ENCODE measurements around the gene FDX2.

Gene FDX2

DNA sequence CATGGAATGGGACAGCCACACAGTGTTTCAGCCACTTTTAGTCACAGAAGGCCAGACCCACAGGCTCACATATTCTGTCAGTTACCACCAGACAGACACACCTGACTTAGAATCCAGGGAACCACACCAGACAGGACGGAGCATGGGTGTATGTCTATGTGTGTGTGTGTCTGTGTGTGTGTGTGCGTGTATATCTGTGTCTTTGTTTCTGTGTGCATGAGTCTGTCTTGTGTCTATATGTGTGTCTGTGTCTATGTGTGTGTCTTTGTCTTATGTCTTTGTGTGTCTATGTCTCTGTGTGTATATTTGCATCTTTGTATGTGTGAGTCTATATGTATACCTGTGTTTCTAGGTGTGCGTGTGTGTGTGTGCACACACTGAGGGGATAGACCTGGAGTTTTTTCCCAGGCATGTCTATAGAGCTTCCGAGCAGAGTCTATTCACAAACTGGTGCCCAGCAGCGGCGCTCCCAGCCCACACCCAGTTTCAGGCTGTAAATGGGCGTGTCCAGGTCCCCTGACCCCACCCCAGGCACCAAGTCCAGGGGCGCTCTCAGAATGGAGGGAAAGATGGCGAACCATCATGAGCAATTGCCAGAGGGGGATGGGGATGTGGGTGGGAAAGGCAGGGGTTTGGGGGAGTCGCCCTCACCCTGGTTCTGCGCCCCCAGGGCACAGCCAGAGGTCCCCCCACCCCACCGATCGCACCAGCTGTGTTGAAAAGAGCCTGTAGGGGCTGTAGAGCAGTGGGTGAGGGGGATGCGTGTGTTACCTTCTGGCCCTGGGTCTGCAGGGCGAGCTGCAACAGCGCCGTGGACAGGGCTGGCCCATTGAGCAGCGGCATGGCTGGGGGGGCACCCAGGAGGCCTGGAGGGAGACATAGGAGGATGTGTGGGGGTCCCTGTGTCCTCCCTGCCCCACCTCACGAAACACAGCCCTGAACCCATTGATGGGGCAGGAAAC lies 6.3 kb upstream of the FDX2 start:
- no peak overlapping the region for H3K27ac ChIP-seq
- H3K4me3 ChIP-seq (ENCODE audit: low read depth in 1 of 2, low read length in 1 of 2): no peak overlapping the region
- no peaks in the 10 kb centered on the region for H3K4me1 ChIP-seq (ENCODE audit: control insufficient read depth in 1 of 2, insufficient read depth in 1 of 2, low read depth in 1 of 2, low read length in 1 of 2)
- no peaks in the 10 kb centered on the region for H3K9me3 ChIP-seq
- H3K36me3 ChIP-seq: peaks cover 99% of the 10 kb centered on the region
- no peaks in the 10 kb centered on the region for H3K27me3 ChIP-seq
- TF ChIP-seq, protein P1, sequence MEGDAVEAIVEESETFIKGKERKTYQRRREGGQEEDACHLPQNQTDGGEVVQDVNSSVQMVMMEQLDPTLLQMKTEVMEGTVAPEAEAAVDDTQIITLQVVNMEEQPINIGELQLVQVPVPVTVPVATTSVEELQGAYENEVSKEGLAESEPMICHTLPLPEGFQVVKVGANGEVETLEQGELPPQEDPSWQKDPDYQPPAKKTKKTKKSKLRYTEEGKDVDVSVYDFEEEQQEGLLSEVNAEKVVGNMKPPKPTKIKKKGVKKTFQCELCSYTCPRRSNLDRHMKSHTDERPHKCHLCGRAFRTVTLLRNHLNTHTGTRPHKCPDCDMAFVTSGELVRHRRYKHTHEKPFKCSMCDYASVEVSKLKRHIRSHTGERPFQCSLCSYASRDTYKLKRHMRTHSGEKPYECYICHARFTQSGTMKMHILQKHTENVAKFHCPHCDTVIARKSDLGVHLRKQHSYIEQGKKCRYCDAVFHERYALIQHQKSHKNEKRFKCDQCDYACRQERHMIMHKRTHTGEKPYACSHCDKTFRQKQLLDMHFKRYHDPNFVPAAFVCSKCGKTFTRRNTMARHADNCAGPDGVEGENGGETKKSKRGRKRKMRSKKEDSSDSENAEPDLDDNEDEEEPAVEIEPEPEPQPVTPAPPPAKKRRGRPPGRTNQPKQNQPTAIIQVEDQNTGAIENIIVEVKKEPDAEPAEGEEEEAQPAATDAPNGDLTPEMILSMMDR (IDR thresholded peaks at IDR 0.05): no peak

DNA sequence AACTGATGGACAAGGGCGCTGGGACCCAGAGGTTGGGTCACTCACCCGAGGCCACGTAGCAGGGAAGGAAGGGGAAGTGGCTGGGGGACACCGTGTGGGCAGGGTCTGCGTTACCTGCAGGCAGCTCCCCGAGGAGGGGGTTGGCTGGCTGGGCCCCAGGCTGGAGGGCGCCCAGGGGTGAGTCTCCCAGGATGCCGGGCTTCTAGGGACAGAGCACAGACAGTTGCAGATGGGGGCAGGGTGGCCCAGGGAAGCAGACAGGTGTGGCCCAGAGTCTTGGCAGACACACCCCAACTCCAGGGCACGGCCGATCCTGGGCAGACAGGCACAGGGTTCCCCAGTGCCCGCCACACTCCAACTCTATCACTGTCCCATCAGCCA lies 5.6 kb upstream of the FDX2 start:
- Histone ChIP-seq H3K4me1 (ENCODE audit: control insufficient read depth in 1 of 2, insufficient read depth in 1 of 2, low read depth in 1 of 2, low read length in 1 of 2) (no peaks in the 10 kb centered on the region), H3K4me3 (ENCODE audit: low read depth in 1 of 2, low read length in 1 of 2) (no peak overlapping the region), H3K9me3 (no peaks in the 10 kb centered on the region), H3K27ac (no peak overlapping the region), H3K27me3 (no peaks in the 10 kb centered on the region), H3K36me3 (peaks cover 99% of the 10 kb centered on the region)
- TF ChIP-seq, protein P1 (IDR thresholded peaks at IDR 0.05): no peak

DNA sequence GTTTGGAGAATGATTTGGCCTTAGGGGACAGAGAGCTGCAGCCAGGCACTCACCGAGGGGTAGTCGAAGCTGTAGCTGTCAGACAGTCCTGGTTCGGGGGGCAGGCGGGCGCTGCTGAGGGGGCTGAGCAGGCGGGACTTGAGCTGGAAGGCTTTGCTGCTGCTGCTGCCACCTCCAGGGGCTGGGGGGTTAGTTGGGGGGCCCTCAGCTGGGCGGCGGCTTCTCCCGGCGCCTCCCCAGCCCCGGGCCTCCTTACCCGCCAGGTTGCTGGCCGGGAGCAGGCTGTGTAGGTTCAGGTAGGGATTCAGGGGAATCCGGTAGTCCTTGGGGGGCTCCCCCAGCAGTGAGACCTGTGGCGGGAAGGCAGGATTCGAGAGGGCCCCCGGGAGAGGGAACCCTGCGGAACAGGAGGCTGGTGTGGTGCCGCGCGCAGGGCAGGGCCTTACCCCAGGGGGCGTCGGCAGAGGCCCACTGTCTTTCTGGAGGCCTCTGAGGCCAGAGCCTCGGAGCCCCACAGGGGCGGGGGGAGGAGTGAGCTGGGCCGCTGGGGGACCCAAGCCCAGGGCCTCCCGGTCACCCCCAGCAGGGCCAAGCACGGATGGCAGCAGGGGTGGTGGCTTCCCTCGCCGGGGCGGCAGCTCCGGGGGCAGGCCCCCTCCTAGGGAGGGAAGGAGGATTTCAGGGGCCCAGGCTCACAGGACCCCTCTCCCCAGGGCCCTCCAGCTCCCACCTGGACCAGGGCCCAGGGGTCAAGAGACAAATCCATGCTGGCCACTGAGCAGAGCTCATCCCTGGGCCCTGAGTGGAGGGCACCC lies 5.0 kb upstream of the FDX2 start:
- Histone ChIP-seq H3K27me3 (no peaks in the 10 kb centered on the region), H3K9me3 (no peaks in the 10 kb centered on the region), H3K27ac (no peak overlapping the region), H3K36me3 (peaks cover 98% of the 10 kb centered on the region), H3K4me1 (ENCODE audit: control insufficient read depth in 1 of 2, insufficient read depth in 1 of 2, low read depth in 1 of 2, low read length in 1 of 2) (peaks cover 2 to 4% of the 10 kb centered on the region in 2 experiments), H3K4me3 (ENCODE audit: low read depth in 1 of 2, low read length in 1 of 2) (no peak overlapping the region)
- TF ChIP-seq, protein P1 (IDR thresholded peaks at IDR 0.05): no peak

DNA sequence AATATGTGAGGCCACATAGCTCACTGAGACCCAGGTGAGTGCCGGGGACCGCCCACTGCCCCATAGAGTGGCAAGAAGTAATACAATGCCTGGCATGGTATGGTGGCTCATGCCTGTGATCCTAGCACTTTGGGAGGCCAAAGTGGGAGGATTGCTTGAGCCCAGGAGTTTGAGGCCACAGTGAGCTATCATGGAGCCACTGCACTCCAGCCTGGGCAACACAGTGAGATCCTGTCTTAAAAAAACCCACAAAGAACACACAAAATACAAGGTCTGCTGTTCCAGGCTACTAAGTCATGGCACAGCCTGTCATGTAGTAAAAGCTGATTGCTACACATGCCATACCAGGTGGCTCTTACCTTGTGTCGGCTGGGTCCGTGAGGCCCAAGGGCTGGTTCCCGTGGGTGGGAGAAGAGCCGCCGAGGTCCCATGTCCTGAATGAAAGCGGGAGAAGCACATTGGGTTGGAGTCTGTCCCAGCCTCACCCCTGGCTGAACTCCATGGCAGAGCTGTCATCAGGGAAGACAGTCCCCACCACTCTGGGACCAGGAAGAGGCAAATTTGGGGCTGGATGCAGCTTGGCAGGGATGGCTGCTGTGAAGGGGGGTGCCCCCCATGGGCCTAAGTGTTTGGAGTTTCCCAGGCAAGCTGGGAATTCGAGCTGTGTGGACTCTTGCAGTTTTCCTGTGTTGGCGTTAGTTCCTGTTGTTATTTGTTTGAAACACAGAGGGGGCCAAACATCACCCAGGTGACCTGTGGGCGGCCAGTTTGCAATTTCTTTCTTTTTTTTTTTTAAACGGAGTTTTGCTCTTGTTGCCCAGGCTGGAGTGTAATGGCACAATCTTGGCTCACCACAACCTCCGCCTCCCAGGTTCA lies 3.2 kb upstream of the FDX2 start:
- peaks cover 8% of the 10 kb centered on the region for H3K27me3 ChIP-seq
- peaks cover 10 to 11% of the 10 kb centered on the region in 2 experiments for H3K4me1 ChIP-seq (ENCODE audit: control insufficient read depth in 1 of 2, insufficient read depth in 1 of 2, low read depth in 1 of 2, low read length in 1 of 2)
- no peak overlapping the region for H3K4me3 ChIP-seq (ENCODE audit: low read depth in 1 of 2, low read length in 1 of 2)
- no peak overlapping the region for H3K27ac ChIP-seq
- no peaks in the 10 kb centered on the region for H3K9me3 ChIP-seq
- H3K36me3 ChIP-seq: peaks cover 82% of the 10 kb centered on the region
- TF ChIP-seq, protein P1 (IDR thresholded peaks at IDR 0.05): no peak

DNA sequence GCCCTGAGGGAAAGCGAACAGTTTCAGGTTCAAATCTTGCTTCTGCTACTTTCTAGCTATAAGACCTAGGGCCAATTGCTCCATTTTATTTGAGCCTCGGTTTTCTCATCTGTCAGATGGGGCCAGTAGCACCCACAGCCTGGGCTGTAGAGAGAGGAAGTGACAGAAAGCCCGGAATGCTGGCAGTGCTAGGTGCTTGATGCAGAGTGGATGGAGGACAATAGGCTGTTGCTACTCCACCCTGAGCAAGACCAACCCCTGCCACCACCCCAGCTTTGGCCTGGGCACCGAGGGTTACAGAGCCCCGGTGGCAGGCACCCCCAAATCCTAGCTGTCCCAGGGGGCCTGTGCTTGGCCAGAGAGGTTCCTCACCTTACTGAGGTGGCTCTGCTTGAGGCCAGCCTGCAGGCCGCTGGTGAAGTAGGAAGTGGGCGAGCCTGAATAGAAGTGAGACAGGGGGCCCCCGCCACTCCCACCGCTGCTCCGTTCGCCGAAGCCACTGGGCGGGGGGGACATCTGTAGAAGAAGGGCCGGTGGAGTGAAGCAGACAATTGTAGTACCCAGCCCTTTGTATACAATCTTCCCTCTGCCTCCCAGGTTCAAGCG lies 2.1 kb upstream of the FDX2 start:
- Histone ChIP-seq H3K27me3 (peaks cover 8% of the 10 kb centered on the region), H3K4me1 (ENCODE audit: control insufficient read depth in 1 of 2, insufficient read depth in 1 of 2, low read depth in 1 of 2, low read length in 1 of 2) (peaks cover 10 to 11% of the 10 kb centered on the region in 2 experiments), H3K36me3 (peaks cover 71% of the 10 kb centered on the region), H3K9me3 (no peaks in the 10 kb centered on the region), H3K4me3 (ENCODE audit: low read depth in 1 of 2, low read length in 1 of 2) (no peak overlapping the region), H3K27ac (peak overlapping the region; percentile 52)
- TF ChIP-seq, protein P1 (IDR thresholded peaks at IDR 0.05): no peak

All from neutrophil (primary cell).